Activated T-helper 9 cell treated with anti-CD3 and anti-CD28 coated beads, Interleukin-2, amount 50 U/mL, for 16 hours (primary cell): ENCODE data around the gene DAND5.

ENCODE experiments used
- DNase-seq: peaks from one replicate; pipeline ENCODE4 v3.0.0-alpha.2; 2020; ENCODE audit warnings: low read depth

DAND5 gene, protein sequence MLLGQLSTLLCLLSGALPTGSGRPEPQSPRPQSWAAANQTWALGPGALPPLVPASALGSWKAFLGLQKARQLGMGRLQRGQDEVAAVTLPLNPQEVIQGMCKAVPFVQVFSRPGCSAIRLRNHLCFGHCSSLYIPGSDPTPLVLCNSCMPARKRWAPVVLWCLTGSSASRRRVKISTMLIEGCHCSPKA

DNA sequence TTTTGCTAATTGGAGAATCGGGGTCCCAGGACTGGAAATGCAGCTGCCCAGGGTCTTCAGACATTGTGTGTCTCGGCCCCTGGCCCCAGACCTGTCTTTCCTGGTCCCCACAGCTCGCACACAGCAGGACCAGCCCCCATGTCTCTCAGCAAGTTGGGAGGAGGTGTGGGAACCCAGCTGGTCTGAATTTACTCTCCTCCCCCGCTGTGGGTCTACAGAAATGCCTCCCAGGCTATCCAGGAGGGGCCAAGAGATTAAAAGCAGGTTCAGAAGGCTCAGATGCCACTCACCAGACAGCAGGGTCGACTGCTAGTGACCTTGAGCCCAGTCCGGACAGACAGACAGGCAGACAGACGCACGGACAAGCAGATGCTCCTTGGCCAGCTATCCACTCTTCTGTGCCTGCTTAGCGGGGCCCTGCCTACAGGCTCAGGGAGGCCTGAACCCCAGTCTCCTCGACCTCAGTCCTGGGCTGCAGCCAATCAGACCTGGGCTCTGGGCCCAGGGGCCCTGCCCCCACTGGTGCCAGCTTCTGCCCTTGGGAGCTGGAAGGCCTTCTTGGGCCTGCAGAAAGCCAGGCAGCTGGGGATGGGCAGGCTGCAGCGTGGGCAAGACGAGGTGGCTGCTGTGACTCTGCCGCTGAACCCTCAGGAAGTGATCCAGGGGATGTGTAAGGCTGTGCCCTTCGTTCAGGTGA is at the start of gene DAND5:
Gene DAND5, plus strand, starts transcription at position 285 of the 697 bp plus-strand sequence. Its CDS starts 85 bp downstream, at position 370.
- DNase-seq, result no peak

DNA sequence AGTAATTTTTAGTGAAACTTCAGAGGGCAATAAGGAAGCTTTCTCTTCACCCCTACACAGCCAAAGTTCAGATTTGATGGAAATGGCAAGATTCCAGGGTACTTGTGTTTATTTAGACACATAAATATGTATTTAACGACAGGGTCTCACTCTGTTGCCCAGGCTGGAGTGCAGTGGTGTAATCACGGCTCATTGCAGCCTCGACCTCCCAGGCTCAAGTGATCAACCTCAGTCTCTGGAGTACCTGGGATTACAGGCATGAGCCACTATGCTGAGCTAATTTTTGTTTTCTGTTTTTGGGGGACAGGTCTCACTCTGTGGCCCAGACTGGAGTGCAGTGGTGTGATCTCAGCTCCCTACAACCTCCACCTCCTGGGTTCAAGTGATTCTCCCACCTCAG is 48.3 kb upstream of the DAND5 start:
- no peak for DNase-seq

DNA sequence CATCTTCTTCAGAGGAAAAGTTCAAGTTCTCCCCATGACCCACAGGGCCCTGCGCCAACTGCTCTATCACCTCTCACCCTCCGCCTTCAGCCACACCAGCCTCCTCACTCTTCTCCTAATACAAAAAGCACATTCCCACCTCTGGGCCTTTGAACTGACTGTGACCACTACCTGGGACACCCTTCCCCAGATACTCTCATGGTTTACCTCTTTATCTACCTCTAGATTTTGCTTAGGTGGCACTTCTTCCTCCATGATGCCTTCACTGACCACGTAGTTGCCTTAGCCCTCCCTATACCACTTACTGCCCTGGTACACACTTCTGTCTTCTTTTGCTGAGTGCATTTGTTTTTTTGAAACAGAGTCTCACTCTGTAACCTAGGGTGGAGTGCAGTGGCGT is 46.4 kb upstream of the DAND5 start:
- no peak for DNase-seq

DNA sequence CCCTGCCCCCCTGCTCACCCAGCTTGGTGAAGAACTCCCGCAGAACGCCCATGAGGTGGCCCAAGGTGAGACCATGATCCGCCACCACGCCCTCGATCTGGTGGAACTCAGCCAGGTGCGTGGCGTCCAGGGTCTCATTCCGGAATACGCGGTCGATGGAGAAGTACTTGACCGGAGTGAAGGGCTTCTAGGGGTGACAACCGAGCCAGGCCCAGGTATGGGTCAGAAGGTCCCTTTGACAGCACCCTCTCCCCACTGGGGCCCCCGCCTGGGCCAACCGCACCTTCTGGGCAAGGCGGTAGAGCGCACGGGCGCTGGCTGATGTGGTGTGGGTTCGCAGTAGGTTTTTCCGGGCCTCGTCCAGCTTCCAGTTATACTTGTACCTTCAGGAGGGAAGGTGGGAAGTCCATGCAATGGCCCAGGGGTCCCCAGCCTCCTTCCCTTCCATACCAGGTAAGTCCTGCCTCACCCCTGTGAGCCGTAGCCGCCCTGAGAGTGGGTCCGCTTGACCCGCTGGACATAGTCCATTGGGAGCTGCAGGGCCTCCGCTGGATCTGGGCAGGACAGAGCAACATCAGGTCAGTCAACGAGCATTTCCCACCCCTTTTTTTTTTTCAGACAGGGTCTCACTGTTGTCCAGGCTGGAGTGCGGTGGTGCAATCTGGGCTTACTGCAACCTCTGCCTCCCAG is 44.6 kb upstream of the DAND5 start:
- DNase-seq, result no peak

DNA sequence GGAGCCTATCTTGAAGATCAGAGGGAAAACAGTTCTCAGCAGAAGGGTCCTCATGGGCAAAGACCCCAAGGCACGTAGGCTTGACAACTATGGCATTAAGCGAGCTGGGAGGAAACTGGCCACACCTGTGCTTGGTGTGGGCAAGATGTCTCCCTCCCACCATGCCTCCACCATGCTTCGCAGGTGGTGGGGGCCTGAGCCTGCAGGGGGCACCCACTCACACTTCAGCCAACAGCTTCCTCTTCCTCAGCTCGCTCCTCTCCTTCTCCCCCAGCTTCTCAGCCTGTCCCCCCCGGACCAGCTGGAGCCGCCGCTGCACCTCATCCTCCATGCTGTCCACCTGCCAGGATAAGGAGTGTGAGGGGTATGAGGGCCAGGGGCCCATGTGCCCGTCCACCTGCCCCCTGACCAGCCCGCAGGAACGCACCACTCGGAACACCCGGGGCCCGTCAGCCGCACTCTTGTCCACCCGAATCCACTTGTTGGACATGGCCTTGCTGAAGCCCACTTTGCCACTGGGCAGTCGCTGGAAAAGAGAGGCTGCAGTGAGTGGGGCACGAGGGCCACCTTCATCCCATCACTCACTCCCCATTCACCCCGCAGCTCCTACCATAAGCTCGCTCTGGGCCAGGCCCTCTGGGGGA is 39.3 kb upstream of the DAND5 start:
- no peak for DNase-seq

DNA sequence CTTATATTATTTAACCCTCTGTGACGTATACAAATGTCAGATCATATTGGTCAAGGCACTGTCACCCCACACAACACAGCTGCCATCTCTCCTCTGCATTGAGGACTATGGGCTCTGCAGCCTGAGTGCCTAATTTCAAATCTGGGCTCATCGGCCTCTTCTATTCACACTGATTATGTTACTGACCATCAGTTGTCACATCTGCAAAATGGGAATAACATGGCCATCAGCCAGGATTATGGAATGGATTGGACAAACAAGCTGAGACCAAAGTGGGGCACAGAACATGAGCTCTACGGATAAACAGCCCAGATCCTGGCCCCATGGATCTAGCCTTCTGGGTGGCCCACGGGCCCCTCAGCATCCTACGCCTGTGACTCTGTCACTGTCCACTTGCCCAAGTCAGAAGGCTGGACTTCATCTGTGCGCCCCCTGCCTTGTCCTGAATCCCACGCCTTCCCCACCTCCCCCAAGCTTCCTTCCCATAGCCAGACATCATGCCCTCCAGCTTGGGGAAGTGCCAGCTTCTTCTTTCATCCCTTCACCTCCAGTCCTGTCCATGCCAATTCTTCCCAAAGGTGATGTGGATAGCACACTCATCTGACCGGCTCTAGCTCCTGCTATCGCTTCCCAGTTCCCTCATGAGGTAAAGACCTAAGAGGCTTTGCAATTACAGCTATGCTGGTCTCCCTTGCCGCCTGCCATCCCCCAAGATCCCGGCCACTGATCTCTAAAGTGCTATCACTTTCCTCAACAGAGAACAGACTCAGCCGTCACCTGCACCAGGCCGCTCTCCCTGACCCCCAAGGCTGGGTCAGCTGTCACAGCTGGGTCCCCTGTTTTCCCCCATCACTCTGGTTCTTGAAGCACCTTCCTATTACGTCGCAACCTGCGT is 36.7 kb upstream of the DAND5 start:
- DNase-seq, result no peak

DNA sequence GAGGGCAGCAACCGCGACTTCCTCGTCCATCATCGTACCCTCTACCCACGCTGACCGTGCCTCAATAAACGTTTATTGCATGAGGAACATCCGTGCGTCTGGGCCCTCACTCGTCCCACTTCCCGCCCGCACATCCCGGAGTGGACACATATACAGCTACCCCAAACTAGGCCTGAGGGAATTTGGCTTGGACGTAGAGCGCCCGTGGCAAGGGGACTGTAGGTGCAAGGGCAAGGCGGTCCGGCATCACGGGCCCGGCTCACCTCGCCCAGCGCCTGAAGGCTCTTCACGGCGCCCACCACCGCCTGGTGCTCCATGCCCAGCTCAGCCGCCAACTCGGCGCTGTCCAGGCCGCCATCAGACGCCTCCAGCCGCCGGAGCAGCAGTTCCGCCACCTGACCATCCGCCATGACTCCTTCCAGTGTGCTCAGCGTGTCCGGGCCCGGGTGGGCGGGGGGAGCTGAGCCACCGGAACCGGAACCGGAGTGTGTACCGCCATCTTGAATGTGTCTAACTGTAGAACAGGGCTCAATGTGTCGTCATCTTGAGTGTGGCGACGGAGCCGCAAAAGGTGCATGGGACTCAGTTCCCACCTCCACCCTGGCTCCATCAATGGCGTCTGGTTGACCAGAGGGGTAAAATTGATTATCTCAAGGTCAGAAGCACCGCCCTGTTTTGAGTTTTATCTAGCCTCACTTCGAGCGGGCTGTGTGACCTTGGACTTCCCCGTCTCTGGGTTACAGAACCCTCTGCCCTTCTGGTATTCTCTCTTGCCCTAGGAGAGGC is 35.9 kb upstream of the DAND5 start, which contains the start of gene FARSA:
Gene FARSA, minus strand, starts transcription at position 425 of the 786 bp plus-strand sequence. Its CDS starts 15 bp downstream, at position 410.
- peak; percentile 86 for DNase-seq

DNA sequence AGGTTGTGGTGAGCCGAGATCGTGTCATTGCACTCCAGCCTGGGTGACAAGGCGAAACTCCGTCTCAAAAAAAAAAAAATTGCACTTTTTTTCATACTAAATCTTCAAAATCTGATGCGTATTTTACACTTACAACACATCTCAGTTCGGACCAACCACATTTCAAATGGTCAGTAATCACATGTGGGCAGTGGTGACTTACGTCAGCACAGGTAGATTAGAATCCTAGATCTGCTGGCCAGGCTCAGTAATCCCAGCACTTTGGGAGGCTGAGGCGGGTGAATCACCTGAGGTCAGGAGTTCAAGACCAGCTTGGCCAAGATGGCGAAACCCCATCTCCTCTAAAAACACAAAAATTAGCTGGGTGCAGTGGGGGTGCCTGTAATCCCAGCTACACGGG is 34.3 kb upstream of the DAND5 start:
- no peak for DNase-seq

DNA sequence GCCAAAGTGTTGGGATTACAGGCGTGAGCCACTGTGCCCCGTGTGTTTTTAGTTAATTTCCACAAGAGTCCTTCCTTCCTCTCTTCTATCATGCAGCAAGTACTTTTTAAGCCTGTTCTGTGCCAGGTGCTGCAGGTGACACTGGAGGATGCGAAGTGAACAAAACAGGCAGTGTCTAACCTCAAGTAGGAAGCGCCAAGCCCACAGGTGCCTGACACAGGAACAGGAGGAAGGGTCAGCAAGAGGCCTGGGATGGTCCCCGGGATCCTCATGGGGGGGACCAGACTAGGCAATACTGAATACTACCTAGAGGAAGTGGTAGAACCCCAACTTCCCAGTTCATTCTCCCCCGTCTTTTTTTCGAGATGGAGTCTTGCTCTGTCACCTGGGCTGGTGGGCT is 32.8 kb upstream of the DAND5 start:
- DNase-seq, result no peak

DNA sequence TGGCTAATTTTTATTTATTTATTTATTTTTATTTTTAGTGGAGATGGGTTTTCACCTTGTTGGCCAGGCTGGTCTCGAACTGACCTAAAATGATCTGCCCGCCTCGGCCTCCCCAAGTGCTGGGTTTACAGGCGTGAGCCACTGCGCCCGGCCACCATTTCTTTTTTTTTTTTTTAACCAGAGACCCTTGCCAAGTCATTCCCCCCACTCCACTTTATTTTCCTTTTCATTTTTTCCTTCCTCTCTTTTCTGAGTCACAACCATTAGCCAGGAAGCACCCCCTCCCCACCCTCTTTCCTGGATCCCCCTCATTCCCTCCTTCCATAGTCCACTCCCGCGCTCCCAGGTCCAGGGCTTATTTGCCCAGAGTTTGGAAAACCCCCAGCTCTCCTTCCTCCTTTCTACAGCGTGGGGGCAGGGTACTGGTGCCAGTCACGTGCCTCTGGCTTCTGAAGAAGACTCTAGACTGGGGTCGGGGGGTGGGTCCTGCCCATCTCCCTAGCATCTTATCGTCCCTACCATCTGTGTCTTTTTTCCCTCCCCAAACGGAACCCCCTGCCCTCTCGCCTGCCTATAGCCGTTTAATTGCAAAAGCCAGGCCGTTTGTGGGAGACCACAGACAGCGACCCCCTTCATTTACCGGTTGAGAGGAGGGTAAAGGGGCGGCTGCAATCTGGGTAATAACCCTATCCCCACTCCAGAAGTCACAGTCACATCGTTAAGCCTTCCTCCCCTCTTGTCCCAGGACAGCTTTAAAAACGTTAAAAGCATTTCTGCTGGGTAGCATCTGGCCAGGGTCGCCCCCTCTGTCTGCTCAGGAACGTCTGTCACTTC is 32.1 kb upstream of the DAND5 start:
- DNase-seq, result no peak

DNA sequence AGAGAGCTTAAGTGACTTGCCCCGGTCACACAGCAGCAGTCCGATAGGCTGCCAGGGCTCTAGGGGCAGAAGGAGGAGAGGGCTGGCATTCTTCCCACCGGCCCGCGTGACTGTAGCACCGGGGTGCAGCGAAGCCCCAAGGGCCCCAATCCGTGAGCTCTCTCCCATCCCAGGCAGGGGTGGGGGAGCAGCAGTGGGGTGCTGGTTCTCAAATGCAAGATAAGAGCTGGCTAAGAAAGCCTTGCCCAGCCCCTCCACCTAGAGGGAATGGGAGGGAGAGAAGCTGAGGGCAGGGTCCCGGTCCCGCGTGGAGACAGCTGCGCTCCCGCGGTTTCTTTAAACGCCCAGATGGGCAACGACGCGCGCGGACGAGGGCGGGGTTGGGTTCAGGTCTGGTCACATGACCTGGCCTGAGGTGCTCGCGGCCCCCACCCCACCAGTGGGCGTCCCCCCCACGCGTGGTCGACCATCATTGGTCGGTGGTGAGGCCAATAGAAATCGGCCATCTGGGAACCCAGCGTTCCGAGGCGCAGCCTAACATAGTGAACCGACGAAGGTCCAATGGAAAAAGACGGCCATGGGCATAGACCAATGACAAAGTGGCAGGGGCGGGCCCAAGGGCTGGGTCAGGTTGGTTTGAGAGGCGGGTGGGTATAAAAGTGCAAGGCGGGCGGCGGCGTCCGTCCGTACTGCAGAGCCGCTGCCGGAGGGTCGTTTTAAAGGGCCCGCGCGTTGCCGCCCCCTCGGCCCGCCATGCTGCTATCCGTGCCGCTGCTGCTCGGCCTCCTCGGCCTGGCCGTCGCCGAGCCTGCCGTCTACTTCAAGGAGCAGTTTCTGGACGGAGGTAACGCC is 31.2 kb upstream of the DAND5 start, which contains the start of gene CALR:
Gene CALR, plus strand, starts transcription at position 683 of the 852 bp plus-strand sequence. Its CDS starts 71 bp downstream, at position 754.
- DNase-seq, result peak; percentile 98

DNA sequence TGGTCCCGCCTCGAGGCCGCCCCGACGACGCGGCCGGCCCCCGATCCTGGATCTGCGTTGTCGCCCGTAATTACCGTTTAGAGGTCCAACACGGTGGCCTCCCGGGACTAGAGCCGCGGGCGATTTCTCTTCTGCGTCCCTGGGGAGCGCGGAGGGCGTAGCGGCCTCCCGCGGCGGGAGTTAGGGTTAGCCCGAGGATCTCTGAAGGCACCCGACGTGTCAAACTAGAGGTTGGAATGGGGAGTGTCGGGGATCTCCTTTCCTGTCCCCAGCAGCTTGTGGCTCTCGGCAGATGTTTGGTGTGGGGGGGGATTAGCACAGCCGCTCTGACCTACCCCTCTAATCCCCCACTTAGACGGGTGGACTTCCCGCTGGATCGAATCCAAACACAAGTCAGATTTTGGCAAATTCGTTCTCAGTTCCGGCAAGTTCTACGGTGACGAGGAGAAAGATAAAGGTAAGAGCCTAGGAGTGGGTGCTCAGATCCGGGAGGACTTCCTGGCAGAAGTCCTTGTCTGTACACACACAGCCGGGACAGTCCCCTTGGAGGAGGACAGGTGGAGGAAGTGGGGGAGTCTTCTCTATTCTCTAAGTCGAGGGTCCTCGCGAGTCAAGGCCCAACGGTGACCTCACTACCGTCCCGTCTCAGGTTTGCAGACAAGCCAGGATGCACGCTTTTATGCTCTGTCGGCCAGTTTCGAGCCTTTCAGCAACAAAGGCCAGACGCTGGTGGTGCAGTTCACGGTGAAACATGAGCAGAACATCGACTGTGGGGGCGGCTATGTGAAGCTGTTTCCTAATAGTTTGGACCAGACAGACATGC is 30.4 kb upstream of the DAND5 start:
- DNase-seq, result no peak

DNA sequence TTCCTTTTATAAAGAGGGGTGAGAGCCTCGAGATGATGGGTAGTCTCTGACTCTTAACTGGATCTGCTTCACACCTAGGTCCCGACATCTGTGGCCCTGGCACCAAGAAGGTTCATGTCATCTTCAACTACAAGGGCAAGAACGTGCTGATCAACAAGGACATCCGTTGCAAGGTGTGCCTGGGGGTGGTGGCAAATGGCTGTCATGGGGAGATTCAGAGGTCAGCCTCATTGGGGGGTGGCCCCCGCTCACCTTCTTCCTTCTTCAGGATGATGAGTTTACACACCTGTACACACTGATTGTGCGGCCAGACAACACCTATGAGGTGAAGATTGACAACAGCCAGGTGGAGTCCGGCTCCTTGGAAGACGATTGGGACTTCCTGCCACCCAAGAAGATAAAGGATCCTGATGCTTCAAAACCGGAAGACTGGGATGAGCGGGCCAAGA is 29.4 kb upstream of the DAND5 start:
- DNase-seq, result no peak

DNA sequence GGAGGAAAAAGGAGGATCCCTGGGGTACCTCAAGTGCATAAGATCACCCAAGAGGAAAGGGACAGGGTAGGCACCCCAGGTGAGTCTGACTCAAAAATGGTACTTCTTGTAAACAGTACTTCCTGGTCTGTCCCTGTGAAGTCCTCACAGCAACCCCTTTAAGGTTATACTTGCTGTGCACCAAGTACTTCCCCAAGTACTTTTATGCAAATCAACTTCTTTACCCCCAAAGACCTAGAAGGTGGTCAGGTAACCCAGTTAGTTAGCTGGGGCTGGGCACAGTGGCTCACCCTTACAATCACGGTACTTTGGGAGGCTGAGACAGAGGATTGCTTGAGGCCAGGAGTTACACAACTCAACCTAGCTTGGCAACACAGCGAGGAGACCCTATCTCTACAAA is 28.5 kb upstream of the DAND5 start:
- no peak for DNase-seq

DNA sequence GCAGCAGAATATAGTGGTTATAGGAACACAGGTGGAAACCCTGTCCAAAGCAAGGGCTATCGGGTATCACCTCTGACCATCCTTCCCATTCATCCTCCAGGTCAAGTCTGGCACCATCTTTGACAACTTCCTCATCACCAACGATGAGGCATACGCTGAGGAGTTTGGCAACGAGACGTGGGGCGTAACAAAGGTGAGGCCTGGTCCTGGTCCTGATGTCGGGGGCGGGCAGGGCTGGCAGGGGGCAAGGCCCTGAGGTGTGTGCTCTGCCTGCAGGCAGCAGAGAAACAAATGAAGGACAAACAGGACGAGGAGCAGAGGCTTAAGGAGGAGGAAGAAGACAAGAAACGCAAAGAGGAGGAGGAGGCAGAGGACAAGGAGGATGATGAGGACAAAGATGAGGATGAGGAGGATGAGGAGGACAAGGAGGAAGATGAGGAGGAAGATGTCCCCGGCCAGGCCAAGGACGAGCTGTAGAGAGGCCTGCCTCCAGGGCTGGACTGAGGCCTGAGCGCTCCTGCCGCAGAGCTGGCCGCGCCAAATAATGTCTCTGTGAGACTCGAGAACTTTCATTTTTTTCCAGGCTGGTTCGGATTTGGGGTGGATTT is 25.8 kb upstream of the DAND5 start:
- no peak for DNase-seq

DNA sequence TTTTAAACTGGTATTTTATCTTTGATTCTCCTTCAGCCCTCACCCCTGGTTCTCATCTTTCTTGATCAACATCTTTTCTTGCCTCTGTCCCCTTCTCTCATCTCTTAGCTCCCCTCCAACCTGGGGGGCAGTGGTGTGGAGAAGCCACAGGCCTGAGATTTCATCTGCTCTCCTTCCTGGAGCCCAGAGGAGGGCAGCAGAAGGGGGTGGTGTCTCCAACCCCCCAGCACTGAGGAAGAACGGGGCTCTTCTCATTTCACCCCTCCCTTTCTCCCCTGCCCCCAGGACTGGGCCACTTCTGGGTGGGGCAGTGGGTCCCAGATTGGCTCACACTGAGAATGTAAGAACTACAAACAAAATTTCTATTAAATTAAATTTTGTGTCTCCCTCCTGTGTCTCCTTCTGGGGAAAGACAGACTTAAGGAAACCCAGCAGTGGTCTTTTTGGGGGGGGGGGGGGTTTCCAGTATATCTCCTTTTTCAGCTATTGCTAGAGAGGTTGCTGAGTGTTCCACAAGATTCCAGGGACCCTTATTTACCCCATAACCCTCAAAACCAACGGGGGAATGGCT is 25.2 kb upstream of the DAND5 start:
- no peak for DNase-seq

DNA sequence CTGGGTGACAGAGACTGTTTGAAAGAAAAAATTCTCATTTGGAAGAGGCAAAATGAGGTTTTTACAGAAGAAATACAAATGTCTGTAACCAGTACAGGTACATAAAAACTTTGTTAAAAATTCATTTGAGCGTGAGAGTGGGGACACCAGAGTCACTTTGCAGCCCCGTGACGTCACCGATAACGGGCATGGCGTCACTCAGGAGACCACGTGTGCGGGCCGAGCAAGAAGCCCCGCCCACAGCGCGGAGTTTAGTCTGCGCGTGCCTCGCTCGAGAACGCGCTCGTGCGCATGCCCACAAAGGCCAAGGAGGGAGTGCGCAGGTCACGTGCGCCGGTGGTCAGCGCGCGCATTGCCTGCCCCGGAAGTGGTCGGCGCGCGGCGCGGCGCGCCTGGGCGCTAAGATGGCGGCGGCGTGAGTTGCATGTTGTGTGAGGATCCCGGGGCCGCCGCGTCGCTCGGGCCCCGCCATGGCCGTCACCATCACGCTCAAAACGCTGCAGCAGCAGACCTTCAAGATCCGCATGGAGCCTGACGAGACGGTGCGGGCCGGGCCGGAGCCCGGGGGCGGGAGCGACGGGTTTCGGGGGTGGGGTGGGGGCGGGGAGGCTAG is 23.8 kb upstream of the DAND5 start, which contains the start of gene RAD23A:
Gene RAD23A, plus strand, starts transcription at position 384 of the 613 bp plus-strand sequence. Its CDS starts 87 bp downstream, at position 471.
- peak; percentile 97 for DNase-seq
